Activated T-cell treated with anti-CD3 and anti-CD28 coated beads, Interleukin-2, amount 50 U/mL, for 24 hours (primary cell): ENCODE results near the gene OR2H1.
"Not testable (repeated sequence)": the region's sequence is repeated elsewhere in the genome, so short reads cannot be mapped to it uniquely, and the experiment has no call there.

Experiments
- DNase-seq: peaks from one replicate; pipeline ENCODE4 v3.0.0-alpha.2; 2020
- H3K27ac Mint-ChIP-seq: 2 replicates; pipeline ENCODE4 v1.8.0; 2020; ENCODE audit warnings: mild to moderate bottlenecking, mixed read lengths
- H3K27me3 Mint-ChIP-seq: 2 replicates; pipeline ENCODE4 v1.8.0; 2020; ENCODE audit warnings: mixed read lengths
- H3K36me3 Mint-ChIP-seq: 2 replicates; pipeline ENCODE4 v1.8.0; 2020; ENCODE audit warnings: low read depth, mixed read lengths
- H3K4me1 Mint-ChIP-seq: 2 replicates; pipeline ENCODE4 v1.8.0; 2020; ENCODE audit warnings: low read depth, mixed read lengths
- H3K4me3 Mint-ChIP-seq: 2 replicates; pipeline ENCODE4 v1.8.0; 2020; ENCODE audit warnings: mild to moderate bottlenecking, moderate library complexity, mixed read lengths
- H3K9me3 Mint-ChIP-seq: 2 replicates; pipeline ENCODE4 v1.8.0; 2020; ENCODE audit warnings: mixed read lengths

The OR2H1 gene

GRCh38 chr6:29456971-29457370, at the start of gene OR2H1, which contains the start of gene OR11A1:
Gene OR2H1 (plus strand): TSS chr6:29457155. CDS start chr6:29461770, 4,615 bp downstream.
Gene OR11A1 (minus strand): TSS chr6:29457071. CDS start chr6:29427641, 29,430 bp downstream.
- DNase-seq, result no peak
- Mint-ChIP-seq H3K4me3 (no peak within 1 kb of the TSS), H3K27ac (no peak within 1 kb of the TSS), H3K9me3 (no peaks in the 10 kb centered on the region), H3K27me3 (peaks cover 24% of the 10 kb centered on the region), H3K36me3 (no peaks in the 10 kb centered on the region), H3K4me1 (no peaks in the 10 kb centered on the region)

- DNase-seq, result no peak
- Mint-ChIP-seq H3K4me1 (no peaks in the 10 kb centered on the region), H3K27me3 (peaks cover 69% of the 10 kb centered on the region), H3K9me3 (peaks cover 22% of the 10 kb centered on the region), H3K27ac (no peak within 1 kb of the TSS), H3K36me3 (no peaks in the 10 kb centered on the region), H3K4me3 (no peak within 1 kb of the TSS)
These were observed 42.4 kb upstream of the OR2H1 start, which contains the start of gene OR12D1 for GRCh38 chr6:29414588-29414987. Gene OR12D1 (plus strand): TSS chr6:29414928.

- no peak overlapping the region for H3K27ac Mint-ChIP-seq
- no peak overlapping the region for H3K4me3 Mint-ChIP-seq
- no peaks in the 10 kb centered on the region for H3K4me1 Mint-ChIP-seq
- H3K36me3 Mint-ChIP-seq, result no peaks in the 10 kb centered on the region
- H3K9me3 Mint-ChIP-seq, result no peaks in the 10 kb centered on the region
- no peak for DNase-seq
- H3K27me3 Mint-ChIP-seq, result peaks cover 65% of the 10 kb centered on the region
These were observed 37.4 kb upstream of the OR2H1 start for GRCh38 chr6:29419516-29419915.

DNA sequence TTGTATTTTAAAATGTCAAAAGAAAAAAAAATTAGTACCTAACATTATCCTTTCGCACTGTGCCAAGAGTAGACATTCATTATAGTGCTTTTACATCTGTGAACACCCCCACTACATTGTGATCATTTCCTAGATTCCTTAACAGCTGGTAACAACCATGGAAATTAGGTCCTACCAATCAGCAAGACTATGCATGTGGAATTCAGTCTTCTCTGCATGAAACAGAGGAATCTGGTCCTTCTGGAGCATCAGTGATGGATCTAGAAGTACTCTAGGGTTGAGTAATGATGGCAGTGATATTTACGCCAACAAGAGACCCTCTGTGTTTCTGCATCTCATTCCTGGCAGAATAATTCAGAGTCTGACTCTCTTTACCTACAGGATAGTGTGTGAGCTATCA, 32.8 kb upstream of the OR2H1 start:
- Mint-ChIP-seq H3K27ac (no peak overlapping the region), H3K27me3 (peaks cover 71% of the 10 kb centered on the region), H3K9me3 (no peaks in the 10 kb centered on the region), H3K36me3 (no peaks in the 10 kb centered on the region), H3K4me1 (no peaks in the 10 kb centered on the region), H3K4me3 (no peak overlapping the region)
- no peak for DNase-seq

GRCh38 chr6:29424575-29424974, 32.4 kb upstream of the OR2H1 start:
- H3K27me3 Mint-ChIP-seq, result peaks cover 71% of the 10 kb centered on the region
- H3K27ac Mint-ChIP-seq, result no peak overlapping the region
- H3K4me3 Mint-ChIP-seq, result no peak overlapping the region
- H3K36me3 Mint-ChIP-seq, result no peaks in the 10 kb centered on the region
- no peaks in the 10 kb centered on the region for H3K9me3 Mint-ChIP-seq
- no peak for DNase-seq
- no peaks in the 10 kb centered on the region for H3K4me1 Mint-ChIP-seq

- Mint-ChIP-seq H3K9me3 (no peaks in the 10 kb centered on the region), H3K4me1 (no peaks in the 10 kb centered on the region), H3K27ac (no peak overlapping the region), H3K36me3 (no peaks in the 10 kb centered on the region), H3K27me3 (peaks cover 67% of the 10 kb centered on the region), H3K4me3 (no peak overlapping the region)
- no peak for DNase-seq
These were observed 31.9 kb upstream of the OR2H1 start for GRCh38 chr6:29425075-29425474.

DNA sequence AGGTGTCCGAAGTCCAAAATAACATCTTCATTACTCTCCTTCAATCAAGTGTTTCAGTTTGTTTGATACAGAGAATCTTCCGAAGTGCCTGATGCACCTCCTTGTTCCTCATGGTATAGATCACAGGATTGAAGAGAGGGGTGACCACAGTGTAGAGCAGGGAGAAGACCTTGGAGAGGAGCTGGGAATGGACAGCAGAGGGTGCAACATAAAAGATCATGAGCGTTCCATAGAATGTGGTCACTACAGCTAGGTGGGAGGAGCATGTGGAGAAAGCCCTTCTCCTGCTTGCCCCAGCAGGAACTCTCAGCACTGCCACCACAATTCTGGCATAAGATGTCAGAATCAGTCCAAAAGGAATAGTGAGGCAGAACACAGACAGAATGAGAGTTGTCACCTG, 30.3 kb upstream of the OR2H1 start:
- Mint-ChIP-seq H3K4me3 (no peak overlapping the region), H3K27me3 (peaks cover 53% of the 10 kb centered on the region), H3K36me3 (no peaks in the 10 kb centered on the region), H3K4me1 (no peaks in the 10 kb centered on the region), H3K27ac (no peak overlapping the region), H3K9me3 (no peaks in the 10 kb centered on the region)
- no peak for DNase-seq

GRCh38 chr6:29436730-29437129, 20.2 kb upstream of the OR2H1 start:
- not testable (repeated sequence) for H3K27ac Mint-ChIP-seq, H3K4me3 Mint-ChIP-seq, H3K4me1 Mint-ChIP-seq, H3K9me3 Mint-ChIP-seq, DNase-seq, H3K36me3 Mint-ChIP-seq
- H3K27me3 Mint-ChIP-seq, result peaks cover 68% of the 10 kb centered on the region

DNA sequence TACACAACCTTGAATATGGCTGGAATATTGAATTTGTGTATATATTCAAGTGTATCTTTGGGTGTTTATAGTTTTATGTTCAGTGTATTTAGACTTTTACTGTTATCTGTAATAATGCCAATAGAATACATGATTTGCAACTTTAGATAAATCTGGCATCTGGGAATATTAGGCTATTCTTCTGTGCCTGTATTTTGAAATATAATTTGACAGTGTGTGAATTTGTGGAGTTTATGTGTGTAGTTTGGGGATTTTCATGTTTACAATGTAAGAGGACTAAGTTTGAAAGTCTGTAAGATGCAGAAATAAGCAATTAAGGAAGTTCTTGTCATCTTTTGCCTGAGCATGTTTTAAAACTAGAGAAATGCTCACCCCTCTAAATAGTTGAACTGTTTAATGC, 17.9 kb upstream of the OR2H1 start, which contains the start of gene OR10C1:
Gene OR10C1 (plus strand): TSS at position 301 of the 400 bp plus-strand sequence. CDS start 710 bp downstream, outside the sequence.
- no peaks in the 10 kb centered on the region for H3K4me1 Mint-ChIP-seq
- H3K27me3 Mint-ChIP-seq, result peaks cover 62% of the 10 kb centered on the region

DNA sequence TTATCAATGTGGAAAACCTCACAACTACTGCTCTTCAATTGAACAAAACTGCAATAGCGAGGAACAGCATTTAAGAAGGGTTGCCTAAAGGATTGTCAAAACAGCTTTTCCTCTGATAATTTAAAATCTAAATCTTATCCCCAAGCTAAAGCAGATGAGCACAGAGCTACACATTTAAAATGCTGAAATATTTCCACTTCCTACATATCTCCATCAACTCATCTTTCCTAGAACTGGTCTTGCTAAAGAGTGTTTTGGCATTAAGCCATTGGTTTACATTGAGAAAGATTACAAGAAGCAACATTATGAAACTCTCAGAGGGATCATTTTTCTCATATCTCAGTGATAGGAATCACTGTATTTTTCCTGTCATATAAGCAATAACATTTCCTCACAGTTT, 14.2 kb upstream of the OR2H1 start:
- H3K27me3 Mint-ChIP-seq, result peaks cover 69% of the 10 kb centered on the region
- H3K4me3 Mint-ChIP-seq, result no peak overlapping the region
- no peak overlapping the region for H3K27ac Mint-ChIP-seq
- DNase-seq, result no peak
- peaks cover 3% of the 10 kb centered on the region for H3K9me3 Mint-ChIP-seq
- no peaks in the 10 kb centered on the region for H3K4me1 Mint-ChIP-seq
- H3K36me3 Mint-ChIP-seq, result no peaks in the 10 kb centered on the region

More for the DNA sequence above, 17.9 kb upstream of the OR2H1 start, which contains the start of gene OR10C1:
- Mint-ChIP-seq H3K9me3 (no peaks in the 10 kb centered on the region), H3K4me3 (no peak within 1 kb of the TSS), H3K27ac (no peak within 1 kb of the TSS), H3K36me3 (no peaks in the 10 kb centered on the region)
- DNase-seq, result no peak

GRCh38 chr6:29444031-29444430, 12.9 kb upstream of the OR2H1 start:
- DNase-seq, H3K36me3 Mint-ChIP-seq, H3K9me3 Mint-ChIP-seq, H3K27ac Mint-ChIP-seq, H3K4me1 Mint-ChIP-seq, H3K4me3 Mint-ChIP-seq: not testable (repeated sequence)
- H3K27me3 Mint-ChIP-seq, result peaks cover 76% of the 10 kb centered on the region

GRCh38 chr6:29447670-29448069, 9.3 kb upstream of the OR2H1 start:
- Mint-ChIP-seq H3K36me3 (no peaks in the 10 kb centered on the region), H3K27me3 (peaks cover 83% of the 10 kb centered on the region), H3K27ac (no peak overlapping the region), H3K4me3 (no peak overlapping the region), H3K4me1 (no peaks in the 10 kb centered on the region), H3K9me3 (peaks cover 11% of the 10 kb centered on the region)
- DNase-seq, result no peak

- Mint-ChIP-seq H3K36me3 (no peaks in the 10 kb centered on the region), H3K9me3 (peaks cover 7% of the 10 kb centered on the region), H3K27me3 (peaks cover 57% of the 10 kb centered on the region), H3K4me3 (no peak overlapping the region), H3K4me1 (no peaks in the 10 kb centered on the region), H3K27ac (no peak overlapping the region)
- no peak for DNase-seq
These were observed 5.3 kb upstream of the OR2H1 start for GRCh38 chr6:29451471-29452193.

DNA sequence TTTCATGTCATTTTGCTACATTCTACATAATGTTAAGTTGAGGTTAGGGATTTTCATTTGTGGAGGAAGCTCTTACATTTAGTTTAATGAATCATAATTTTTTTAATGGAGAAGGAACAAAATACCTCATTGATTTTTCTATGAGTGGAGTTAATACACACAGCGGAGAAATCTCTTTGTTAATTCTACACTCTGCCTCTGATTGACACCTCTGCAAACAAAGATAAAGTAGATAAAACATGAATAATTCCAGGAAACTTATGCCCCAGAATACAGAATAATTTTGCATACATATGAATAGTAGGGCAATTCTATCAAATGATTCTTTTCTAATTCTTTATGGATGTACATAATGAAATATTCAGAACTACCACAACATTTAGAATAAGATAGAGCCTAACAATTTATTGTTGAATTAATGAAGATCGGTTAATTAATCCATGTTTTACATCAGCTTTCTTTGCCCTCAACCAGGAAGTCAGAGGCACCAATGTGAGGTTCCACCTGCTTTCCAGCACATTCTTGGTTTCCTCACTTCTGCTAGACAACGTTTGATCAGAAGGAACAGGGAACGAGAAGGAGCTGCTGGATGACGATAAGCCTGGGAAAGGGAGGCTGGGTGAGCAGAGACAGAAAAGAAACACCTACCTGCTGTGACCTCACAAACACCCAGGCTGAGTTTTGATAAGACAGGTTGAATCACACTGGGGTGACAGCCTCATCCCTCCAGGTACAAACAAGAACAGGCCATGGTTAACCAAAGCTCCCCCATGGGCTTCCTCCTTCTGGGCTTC, 4.3 kb downstream of the OR2H1 start:
- Mint-ChIP-seq H3K27me3 (peaks cover 36% of the 10 kb centered on the region), H3K27ac (no peak overlapping the region), H3K9me3 (no peaks in the 10 kb centered on the region), H3K4me1 (no peaks in the 10 kb centered on the region), H3K4me3 (no peak overlapping the region), H3K36me3 (no peaks in the 10 kb centered on the region)
- no peak for DNase-seq

- Mint-ChIP-seq H3K4me1 (no peaks in the 10 kb centered on the region), H3K9me3 (no peaks in the 10 kb centered on the region), H3K27me3 (peaks cover 36% of the 10 kb centered on the region), H3K4me3 (no peak overlapping the region), H3K36me3 (no peaks in the 10 kb centered on the region), H3K27ac (no peak overlapping the region)
- DNase-seq, result no peak
These were observed 5.1 kb downstream of the OR2H1 start for GRCh38 chr6:29462022-29462421.
